ENCODE results near the gene RBPJL. TPM values are rescaled to one million over a fixed set of nuclear protein-coding genes. Genes with fewer than 3 reads are reported as not detected.

RBPJL gene, protein sequence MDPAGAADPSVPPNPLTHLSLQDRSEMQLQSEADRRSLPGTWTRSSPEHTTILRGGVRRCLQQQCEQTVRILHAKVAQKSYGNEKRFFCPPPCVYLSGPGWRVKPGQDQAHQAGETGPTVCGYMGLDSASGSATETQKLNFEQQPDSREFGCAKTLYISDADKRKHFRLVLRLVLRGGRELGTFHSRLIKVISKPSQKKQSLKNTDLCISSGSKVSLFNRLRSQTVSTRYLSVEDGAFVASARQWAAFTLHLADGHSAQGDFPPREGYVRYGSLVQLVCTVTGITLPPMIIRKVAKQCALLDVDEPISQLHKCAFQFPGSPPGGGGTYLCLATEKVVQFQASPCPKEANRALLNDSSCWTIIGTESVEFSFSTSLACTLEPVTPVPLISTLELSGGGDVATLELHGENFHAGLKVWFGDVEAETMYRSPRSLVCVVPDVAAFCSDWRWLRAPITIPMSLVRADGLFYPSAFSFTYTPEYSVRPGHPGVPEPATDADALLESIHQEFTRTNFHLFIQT
- 1 to 10 TPM in 1 of 2 donors, under 1 TPM in 1; 0.43 to 1.1 TPM for total RNA-seq
- polyA plus RNA-seq (ENCODE audit: insufficient read depth, low read depth, low replicate concordance), result 0.26 TPM
- long read RNA-seq, donor 1, result 0 reads
- long read RNA-seq, donor 2, result 0 reads

DNA sequence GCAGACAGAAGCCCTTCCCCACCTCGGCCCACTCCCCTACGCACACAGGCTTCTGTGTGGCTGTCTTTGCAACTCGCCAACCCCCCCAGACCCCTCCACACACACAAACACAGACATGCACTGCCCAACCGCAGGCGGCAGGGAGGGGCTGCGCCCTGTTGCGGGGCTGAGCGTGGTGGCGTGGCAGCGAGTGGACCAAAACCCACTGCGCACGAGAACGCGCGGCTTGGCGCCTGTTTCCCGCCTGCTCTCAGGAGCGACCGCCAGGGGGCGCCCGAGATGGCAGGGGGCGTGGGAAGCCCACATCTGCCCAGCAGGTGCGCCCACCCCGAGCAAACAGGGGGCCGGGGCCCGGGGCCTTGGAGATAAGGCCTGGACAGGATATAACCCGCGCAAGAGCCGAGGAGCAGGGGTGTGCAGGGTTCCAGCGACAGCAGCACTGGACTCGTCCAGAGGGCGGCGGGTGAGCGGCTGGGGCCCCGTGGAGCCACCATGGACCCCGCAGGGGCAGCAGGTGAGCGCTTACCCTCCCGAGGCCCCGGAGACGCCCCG lies at the start of gene RBPJL:
Gene RBPJL (plus strand): TSS at position 410 of the 552 bp plus-strand sequence. CDS start 83 bp downstream, at position 493.
- H3K4me3 ChIP-seq, result peak within 1 kb of the TSS in 1 of 2 donors; percentile 29
- H3K27ac ChIP-seq, result no peak within 1 kb of the TSS
- no peak for TF ChIP-seq POLR2A (IDR thresholded peaks at IDR 0.05)
- TF ChIP-seq, protein P1, sequence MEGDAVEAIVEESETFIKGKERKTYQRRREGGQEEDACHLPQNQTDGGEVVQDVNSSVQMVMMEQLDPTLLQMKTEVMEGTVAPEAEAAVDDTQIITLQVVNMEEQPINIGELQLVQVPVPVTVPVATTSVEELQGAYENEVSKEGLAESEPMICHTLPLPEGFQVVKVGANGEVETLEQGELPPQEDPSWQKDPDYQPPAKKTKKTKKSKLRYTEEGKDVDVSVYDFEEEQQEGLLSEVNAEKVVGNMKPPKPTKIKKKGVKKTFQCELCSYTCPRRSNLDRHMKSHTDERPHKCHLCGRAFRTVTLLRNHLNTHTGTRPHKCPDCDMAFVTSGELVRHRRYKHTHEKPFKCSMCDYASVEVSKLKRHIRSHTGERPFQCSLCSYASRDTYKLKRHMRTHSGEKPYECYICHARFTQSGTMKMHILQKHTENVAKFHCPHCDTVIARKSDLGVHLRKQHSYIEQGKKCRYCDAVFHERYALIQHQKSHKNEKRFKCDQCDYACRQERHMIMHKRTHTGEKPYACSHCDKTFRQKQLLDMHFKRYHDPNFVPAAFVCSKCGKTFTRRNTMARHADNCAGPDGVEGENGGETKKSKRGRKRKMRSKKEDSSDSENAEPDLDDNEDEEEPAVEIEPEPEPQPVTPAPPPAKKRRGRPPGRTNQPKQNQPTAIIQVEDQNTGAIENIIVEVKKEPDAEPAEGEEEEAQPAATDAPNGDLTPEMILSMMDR (IDR thresholded peaks at IDR 0.05), result peak; percentile 56 to 87 (median 62)
- WGBS, 2 donors, result 8 to 14% methylated on average over 14 to 34 of the region's 41 CpGs
- DNase-seq, result peak; percentile 38
- H3K27me3 ChIP-seq, result no peaks in the 10 kb centered on the region
- no peaks in the 10 kb centered on the region for H3K36me3 ChIP-seq (ENCODE audit: low read depth, missing control alignments)
- no peaks in the 10 kb centered on the region for H3K4me1 ChIP-seq
- no peaks in the 10 kb centered on the region for H3K9me3 ChIP-seq
- intact Hi-C loops (cut with DNase I; ENCODE audit: low total_unique reads), result no loop called here

DNA sequence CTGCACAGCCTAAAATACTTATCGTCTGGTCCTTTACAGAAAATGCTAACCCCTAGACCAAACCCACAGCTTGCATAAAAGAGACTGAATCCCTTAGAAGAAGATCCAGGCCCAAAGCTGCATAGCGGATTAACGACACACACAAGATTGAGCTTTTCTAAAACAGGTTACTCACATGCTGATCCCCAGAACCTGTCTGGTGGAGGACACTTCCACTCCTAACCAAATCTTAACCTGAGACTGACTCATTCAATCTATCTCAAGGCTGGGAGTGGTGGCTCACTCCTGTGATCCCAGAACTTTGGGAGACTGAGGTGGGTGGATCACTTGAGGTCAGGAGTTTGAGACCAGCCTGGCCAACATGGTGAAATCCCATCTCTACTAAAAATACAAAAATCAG lies 49.5 kb upstream of the RBPJL start:
- Histone ChIP-seq H3K4me3 (no peak overlapping the region), H3K36me3 (ENCODE audit: low read depth, missing control alignments) (no peaks in the 10 kb centered on the region), H3K27me3 (no peaks in the 10 kb centered on the region), H3K27ac (no peak overlapping the region), H3K9me3 (no peaks in the 10 kb centered on the region), H3K4me1 (no peaks in the 10 kb centered on the region)
- intact Hi-C loops (cut with DNase I; ENCODE audit: low total_unique reads), result no loop called here
- no peak for TF ChIP-seq POLR2A (IDR thresholded peaks at IDR 0.05)
- TF ChIP-seq, protein P1 (IDR thresholded peaks at IDR 0.05), result no peak
- DNase-seq, result no peak
- 59 to 92% methylated on average over 3 of the region's 3 CpGs for WGBS, 2 donors

DNA sequence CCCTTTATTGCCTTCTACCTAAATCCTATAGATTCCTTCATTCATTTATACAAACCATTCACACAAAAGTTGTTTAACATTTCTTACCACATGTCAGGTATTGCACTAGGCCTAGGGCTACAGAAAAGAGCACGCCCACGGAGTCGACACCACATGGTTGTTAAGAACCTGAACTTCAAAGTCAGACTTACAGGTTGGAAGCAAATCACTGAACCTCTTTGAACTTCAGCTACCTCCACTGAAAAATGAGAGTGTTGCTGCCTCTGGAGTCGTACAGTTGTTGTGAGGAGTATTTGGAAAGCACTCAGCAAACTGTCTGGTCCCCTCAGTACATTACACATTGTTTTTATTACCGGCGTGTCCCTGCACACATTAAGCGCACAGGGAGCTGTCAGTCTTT lies 48.9 kb upstream of the RBPJL start:
- no peak for DNase-seq
- Histone ChIP-seq H3K4me1 (no peaks in the 10 kb centered on the region), H3K27me3 (no peaks in the 10 kb centered on the region), H3K9me3 (no peaks in the 10 kb centered on the region), H3K27ac (no peak overlapping the region), H3K4me3 (no peak overlapping the region), H3K36me3 (ENCODE audit: low read depth, missing control alignments) (no peaks in the 10 kb centered on the region)
- 89 to 90% methylated on average over 7 of the region's 7 CpGs for WGBS, 2 donors
- intact Hi-C loops (cut with DNase I; ENCODE audit: low total_unique reads), result no loop called here
- no peak for TF ChIP-seq POLR2A (IDR thresholded peaks at IDR 0.05)
- TF ChIP-seq, protein P1 (IDR thresholded peaks at IDR 0.05), result no peak

DNA sequence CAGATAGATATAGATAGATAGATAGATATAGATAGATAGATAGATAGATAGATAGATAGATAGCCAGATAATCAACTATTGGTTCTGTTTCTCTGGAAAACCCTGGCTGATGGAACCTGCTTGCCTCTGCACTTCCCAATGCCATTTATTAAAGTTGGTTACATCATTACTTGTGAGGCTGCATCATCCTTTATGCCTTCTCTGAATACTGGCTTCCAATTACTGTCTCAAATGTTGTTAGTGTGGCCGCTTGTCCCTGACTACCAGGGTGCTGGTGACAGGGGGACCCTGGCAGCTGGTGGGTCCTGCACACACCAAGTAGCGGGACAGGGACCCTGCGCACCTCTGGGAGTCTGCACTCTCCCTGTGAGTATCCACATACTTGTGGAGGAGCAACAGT lies 48.4 kb upstream of the RBPJL start:
- no peaks in the 10 kb centered on the region for H3K36me3 ChIP-seq (ENCODE audit: low read depth, missing control alignments)

More for the DNA sequence above, 48.4 kb upstream of the RBPJL start:
- H3K27ac ChIP-seq, result no peak overlapping the region
- WGBS, 2 donors, result 89 to 94% methylated on average over 3 of the region's 3 CpGs
- no peak for DNase-seq
- no peak overlapping the region for H3K4me3 ChIP-seq
- no peaks in the 10 kb centered on the region for H3K4me1 ChIP-seq
- intact Hi-C loops (cut with DNase I; ENCODE audit: low total_unique reads), result no loop called here
- TF ChIP-seq POLR2A (IDR thresholded peaks at IDR 0.05), result no peak
- TF ChIP-seq, protein P1 (IDR thresholded peaks at IDR 0.05), result no peak
- H3K27me3 ChIP-seq, result no peaks in the 10 kb centered on the region
- no peaks in the 10 kb centered on the region for H3K9me3 ChIP-seq

Data from testis (tissue), 5 donors.